ENCODE measurements around the gene DOCK1.

DNA sequence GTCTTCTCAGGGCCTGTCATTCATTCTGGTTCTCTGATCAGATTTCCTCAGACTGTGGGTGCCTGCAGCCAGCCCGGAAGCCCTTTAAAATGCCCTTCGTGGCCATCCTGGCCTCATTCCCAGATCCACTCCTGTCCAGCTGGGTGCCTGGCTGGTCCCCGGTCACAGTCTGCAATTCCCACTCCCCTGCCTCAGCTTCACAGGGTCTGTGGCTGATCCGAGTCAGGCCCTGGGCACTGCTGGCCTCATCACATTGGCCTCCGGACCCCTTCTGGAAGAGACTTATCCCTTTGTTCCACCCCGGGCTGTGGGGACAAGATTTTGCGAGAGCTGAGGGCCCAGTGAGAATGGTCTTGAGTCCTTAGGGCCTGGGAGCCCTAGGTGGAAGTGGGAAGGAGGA lies 12.1 kb downstream of the DOCK1 start:
- TF ChIP-seq GATA2 (IDR thresholded peaks at IDR 0.05; ENCODE audit: low read depth, low read length) (no peak), GATA3 (IDR thresholded peaks at IDR 0.05; ENCODE audit: low read depth, low read length) (no peak)
